GM23338 (cell line): ENCODE data around the gene MPRIP. TPM values are rescaled to one million over a fixed set of nuclear protein-coding genes. Genes with fewer than 3 reads are reported as not detected.

Experiments used
- CREB1 ChIP-seq: fragments of 250-450 bp; sonication (Bioruptor Pico); IDR thresholded peaks from 2 replicates; pipeline ENCODE4 v1.5.0; 2020; ENCODE audit warnings: low read depth, mild to moderate bottlenecking, moderate library complexity
- EZH2 ChIP-seq: fragments of 200-600 bp; sonication (generic); IDR thresholded peaks from one replicate; pipeline ENCODE4 v1.8.0; 2017; ENCODE audit warnings: antibody characterized with exemption, mild to moderate bottlenecking, low read depth; ENCODE audit not compliant: unreplicated experiment
- EZH2phosphoT487 ChIP-seq: fragments of 200-600 bp; sonication (generic); IDR thresholded peaks from one replicate; pipeline ENCODE4 v1.8.1; 2018; ENCODE audit warnings: antibody characterized with exemption; ENCODE audit not compliant: unreplicated experiment
- NANOG ChIP-seq: IDR thresholded peaks from 2 replicates; pipeline ENCODE4 v1.6.1; 2016; ENCODE audit warnings: antibody characterized with exemption, borderline replicate concordance
- POLR2AphosphoS5 ChIP-seq: IDR thresholded peaks from 2 replicates; pipeline ENCODE4 v1.6.1; 2016; ENCODE audit warnings: antibody characterized with exemption, low read depth
- STAT1 ChIP-seq: IDR thresholded peaks from one replicate; pipeline ENCODE4 v1.6.1; 2016; ENCODE audit warnings: antibody characterized with exemption; ENCODE audit not compliant: unreplicated experiment
- ZNF114 ChIP-seq: fragments of 250-450 bp; sonication (Bioruptor Pico); IDR thresholded peaks from 2 replicates; pipeline ENCODE4 v1.5.0; 2020; ENCODE audit warnings: mild to moderate bottlenecking, moderate library complexity
- ZNF331 ChIP-seq: fragments of 250-450 bp; sonication (Bioruptor Pico); IDR thresholded peaks from 2 replicates; pipeline ENCODE4 v1.5.0; 2020; ENCODE audit warnings: low read depth, mild to moderate bottlenecking, moderate library complexity
- polyA plus RNA-seq: library from polyadenylated mRNA; unstranded; fragments of >200 nt; fragmentation: Nextera tagmentation; extraction: Ambion mirVana; gene quantifications from 2 replicates; pipeline ENCODE4 v1.2.1, GENCODE V29; 2016
- total RNA-seq: library from RNA; depleted of rRNA; stranded (reverse); fragments of >200 nt; shearing (Covaris generic); gene quantifications from 2 replicates; pipeline ENCODE4 v1.2.3, GENCODE V29; 2014
- TF ChIP-seq, protein P1 (sequence below): fragments of 250-450 bp; sonication (Bioruptor Pico); IDR thresholded peaks from 2 replicates; pipeline ENCODE4 v1.5.0; 2020; ENCODE audit warnings: mild to moderate bottlenecking, moderate library complexity
- TF ChIP-seq, protein P2 (sequence below): IDR thresholded peaks from one replicate; pipeline ENCODE4 v1.6.1; 2018; ENCODE audit warnings: antibody characterized with exemption; ENCODE audit not compliant: unreplicated experiment

The MPRIP gene
- total and polyA plus RNA-seq, 2 experiments from 2014 or later: 39.3 to 113 TPM

DNA sequence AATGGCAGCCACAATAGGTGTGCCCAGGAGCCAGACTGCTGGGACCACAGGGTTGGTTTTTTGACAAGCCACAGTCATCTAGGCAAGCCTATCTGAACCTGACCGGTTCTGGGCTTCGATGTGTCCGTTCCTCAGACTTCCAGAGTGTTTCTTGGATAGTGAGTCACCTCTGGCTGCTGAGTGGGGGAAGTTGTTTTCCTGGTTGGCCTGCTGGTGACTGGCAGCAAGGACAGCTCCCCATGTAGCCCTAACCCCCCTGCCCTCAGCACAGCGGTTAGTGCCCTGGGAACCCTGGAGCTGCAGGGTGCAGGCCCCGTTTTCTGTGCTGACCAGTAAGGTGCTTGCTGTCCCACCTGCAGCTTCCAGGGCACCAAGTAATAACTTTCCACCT, 98.3 kb downstream of the MPRIP start (continued):
- TF ChIP-seq, protein P1, sequence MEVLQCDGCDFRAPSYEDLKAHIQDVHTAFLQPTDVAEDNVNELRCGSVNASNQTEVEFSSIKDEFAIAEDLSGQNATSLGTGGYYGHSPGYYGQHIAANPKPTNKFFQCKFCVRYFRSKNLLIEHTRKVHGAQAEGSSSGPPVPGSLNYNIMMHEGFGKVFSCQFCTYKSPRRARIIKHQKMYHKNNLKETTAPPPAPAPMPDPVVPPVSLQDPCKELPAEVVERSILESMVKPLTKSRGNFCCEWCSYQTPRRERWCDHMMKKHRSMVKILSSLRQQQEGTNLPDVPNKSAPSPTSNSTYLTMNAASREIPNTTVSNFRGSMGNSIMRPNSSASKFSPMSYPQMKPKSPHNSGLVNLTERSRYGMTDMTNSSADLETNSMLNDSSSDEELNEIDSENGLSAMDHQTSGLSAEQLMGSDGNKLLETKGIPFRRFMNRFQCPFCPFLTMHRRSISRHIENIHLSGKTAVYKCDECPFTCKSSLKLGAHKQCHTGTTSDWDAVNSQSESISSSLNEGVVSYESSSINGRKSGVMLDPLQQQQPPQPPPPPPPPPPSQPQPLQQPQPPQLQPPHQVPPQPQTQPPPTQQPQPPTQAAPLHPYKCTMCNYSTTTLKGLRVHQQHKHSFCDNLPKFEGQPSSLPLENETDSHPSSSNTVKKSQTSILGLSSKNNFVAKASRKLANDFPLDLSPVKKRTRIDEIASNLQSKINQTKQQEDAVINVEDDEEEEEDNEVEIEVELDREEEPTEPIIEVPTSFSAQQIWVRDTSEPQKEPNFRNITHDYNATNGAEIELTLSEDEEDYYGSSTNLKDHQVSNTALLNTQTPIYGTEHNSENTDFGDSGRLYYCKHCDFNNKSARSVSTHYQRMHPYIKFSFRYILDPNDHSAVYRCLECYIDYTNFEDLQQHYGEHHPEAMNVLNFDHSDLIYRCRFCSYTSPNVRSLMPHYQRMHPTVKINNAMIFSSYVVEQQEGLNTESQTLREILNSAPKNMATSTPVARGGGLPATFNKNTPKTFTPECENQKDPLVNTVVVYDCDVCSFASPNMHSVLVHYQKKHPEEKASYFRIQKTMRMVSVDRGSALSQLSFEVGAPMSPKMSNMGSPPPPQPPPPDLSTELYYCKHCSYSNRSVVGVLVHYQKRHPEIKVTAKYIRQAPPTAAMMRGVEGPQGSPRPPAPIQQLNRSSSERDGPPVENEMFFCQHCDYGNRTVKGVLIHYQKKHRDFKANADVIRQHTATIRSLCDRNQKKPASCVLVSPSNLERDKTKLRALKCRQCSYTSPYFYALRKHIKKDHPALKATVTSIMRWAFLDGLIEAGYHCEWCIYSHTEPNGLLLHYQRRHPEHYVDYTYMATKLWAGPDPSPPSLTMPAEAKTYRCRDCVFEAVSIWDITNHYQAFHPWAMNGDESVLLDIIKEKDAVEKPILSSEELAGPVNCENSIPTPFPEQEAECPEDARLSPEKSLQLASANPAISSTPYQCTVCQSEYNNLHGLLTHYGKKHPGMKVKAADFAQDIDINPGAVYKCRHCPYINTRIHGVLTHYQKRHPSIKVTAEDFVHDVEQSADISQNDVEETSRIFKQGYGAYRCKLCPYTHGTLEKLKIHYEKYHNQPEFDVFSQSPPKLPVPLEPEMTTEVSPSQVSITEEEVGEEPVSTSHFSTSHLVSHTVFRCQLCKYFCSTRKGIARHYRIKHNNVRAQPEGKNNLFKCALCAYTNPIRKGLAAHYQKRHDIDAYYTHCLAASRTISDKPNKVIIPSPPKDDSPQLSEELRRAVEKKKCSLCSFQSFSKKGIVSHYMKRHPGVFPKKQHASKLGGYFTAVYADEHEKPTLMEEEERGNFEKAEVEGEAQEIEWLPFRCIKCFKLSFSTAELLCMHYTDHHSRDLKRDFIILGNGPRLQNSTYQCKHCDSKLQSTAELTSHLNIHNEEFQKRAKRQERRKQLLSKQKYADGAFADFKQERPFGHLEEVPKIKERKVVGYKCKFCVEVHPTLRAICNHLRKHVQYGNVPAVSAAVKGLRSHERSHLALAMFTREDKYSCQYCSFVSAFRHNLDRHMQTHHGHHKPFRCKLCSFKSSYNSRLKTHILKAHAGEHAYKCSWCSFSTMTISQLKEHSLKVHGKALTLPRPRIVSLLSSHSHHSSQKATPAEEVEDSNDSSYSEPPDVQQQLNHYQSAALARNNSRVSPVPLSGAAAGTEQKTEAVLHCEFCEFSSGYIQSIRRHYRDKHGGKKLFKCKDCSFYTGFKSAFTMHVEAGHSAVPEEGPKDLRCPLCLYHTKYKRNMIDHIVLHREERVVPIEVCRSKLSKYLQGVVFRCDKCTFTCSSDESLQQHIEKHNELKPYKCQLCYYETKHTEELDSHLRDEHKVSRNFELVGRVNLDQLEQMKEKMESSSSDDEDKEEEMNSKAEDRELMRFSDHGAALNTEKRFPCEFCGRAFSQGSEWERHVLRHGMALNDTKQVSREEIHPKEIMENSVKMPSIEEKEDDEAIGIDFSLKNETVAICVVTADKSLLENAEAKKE (CRISPR knock-in tag): no peak
- TF ChIP-seq NANOG (no peak), EZH2phosphoT487 (no peak), STAT1 (no peak), ZNF114 (no peak), CREB1 (CRISPR knock-in tag) (no peak), POLR2AphosphoS5 (no peak), EZH2 (no peak), ZNF331 (no peak)
- TF ChIP-seq, protein P2, sequence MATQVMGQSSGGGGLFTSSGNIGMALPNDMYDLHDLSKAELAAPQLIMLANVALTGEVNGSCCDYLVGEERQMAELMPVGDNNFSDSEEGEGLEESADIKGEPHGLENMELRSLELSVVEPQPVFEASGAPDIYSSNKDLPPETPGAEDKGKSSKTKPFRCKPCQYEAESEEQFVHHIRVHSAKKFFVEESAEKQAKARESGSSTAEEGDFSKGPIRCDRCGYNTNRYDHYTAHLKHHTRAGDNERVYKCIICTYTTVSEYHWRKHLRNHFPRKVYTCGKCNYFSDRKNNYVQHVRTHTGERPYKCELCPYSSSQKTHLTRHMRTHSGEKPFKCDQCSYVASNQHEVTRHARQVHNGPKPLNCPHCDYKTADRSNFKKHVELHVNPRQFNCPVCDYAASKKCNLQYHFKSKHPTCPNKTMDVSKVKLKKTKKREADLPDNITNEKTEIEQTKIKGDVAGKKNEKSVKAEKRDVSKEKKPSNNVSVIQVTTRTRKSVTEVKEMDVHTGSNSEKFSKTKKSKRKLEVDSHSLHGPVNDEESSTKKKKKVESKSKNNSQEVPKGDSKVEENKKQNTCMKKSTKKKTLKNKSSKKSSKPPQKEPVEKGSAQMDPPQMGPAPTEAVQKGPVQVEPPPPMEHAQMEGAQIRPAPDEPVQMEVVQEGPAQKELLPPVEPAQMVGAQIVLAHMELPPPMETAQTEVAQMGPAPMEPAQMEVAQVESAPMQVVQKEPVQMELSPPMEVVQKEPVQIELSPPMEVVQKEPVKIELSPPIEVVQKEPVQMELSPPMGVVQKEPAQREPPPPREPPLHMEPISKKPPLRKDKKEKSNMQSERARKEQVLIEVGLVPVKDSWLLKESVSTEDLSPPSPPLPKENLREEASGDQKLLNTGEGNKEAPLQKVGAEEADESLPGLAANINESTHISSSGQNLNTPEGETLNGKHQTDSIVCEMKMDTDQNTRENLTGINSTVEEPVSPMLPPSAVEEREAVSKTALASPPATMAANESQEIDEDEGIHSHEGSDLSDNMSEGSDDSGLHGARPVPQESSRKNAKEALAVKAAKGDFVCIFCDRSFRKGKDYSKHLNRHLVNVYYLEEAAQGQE: no peak
